Measurements from ENCODE around the gene USP47.

DNA sequence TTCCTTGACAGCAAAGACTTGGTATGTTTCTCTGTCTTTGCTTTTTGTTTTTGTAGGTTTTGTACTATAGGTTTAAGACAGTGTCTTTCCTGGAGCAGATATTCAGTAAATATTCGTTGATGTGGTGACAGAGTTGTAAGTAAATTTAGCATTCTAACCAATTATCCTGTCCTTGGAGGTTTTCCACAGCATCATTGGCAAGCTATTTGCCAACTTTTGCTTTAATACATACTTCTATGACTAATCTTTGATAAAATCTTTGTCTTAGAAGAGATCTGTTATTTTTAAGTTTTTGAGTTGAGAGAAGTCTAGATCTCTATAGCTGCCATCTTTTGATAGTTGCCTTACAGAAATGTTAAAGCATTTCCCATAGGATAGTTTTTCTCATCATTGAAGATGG, 3.8 kb downstream of the USP47 start:
- TF ChIP-seq CTCF (IDR thresholded peaks at IDR 0.05 in 2 of 3, conservative IDR thresholded peaks at IDR 0.05 in 1 of 3; ENCODE audit: insufficient read depth in 2 of 3, low read depth in 1 of 3, low read length in 3 of 3) (no peak), ZFX (CRISPR knock-in tag; IDR thresholded peaks at IDR 0.05) (no peak), RCOR1 (IDR thresholded peaks at IDR 0.05; ENCODE audit: borderline replicate concordance in 1 of 2, low read depth in 2 of 2, low read length in 2 of 2) (no peak), RAD21 (CRISPR knock-in tag; conservative IDR thresholded peaks at IDR 0.05 in 1 of 2, IDR thresholded peaks at IDR 0.05 in 1 of 2) (no peak), KDM1A (IDR thresholded peaks at IDR 0.05) (no peak), JUN (IDR thresholded peaks at IDR 0.05; ENCODE audit: borderline replicate concordance, low read depth, low read length) (no peak), JUN (CRISPR knock-in tag; IDR thresholded peaks at IDR 0.05; ENCODE audit: borderline replicate concordance) (no peak), TAF1 (IDR thresholded peaks at IDR 0.05; ENCODE audit: control insufficient read depth, extremely low read depth, insufficient read depth, low read length, severe bottlenecking) (no peak), TEAD4 (IDR thresholded peaks at IDR 0.05; ENCODE audit: low read length) (no peak), TEAD4 (CRISPR knock-in tag; IDR thresholded peaks at IDR 0.05; ENCODE audit: borderline replicate concordance) (no peak), NFYB (IDR thresholded peaks at IDR 0.05; ENCODE audit: extremely low read depth, insufficient read length) (no peak), MTA2 (IDR thresholded peaks at IDR 0.05; ENCODE audit: low read depth) (no peak)
- TF ChIP-seq, protein P1, sequence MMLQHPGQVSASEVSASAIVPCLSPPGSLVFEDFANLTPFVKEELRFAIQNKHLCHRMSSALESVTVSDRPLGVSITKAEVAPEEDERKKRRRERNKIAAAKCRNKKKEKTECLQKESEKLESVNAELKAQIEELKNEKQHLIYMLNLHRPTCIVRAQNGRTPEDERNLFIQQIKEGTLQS (IDR thresholded peaks at IDR 0.05), result no peak
- TF ChIP-seq, protein P1 (CRISPR knock-in tag; conservative IDR thresholded peaks at IDR 0.05), result no peak
